HepG2 (cell line): Measurements from ENCODE around the gene CDC42EP4. TPM values are rescaled to one million over a fixed set of nuclear protein-coding genes. Genes with fewer than 3 reads are reported as not detected.

Source experiments
- ATAC-seq: fragments of 200-7000 bp; cut with Tn5 transposase; 3 replicates; pipeline ENCODE4 v1.9.1; 2020; ENCODE audit warnings: mild to moderate bottlenecking, moderate library complexity
- BruUV-seq: library from RNA; stranded (reverse); fragments of 400-500 nt; replicated peaks from 2 replicates; lab custom pipeline; 2021; lab: Mats Ljungman, UMichigan
- CTCF ChIA-PET: fragments of 300-600 bp; formaldehyde crosslinking; extraction: SDS; loops from one replicate; lab custom pipeline; 2021; ENCODE audit warnings: low total read pairs, inconsistent platforms, low intra/inter-chr PET ratio; lab: Yijun Ruan, JAX
- POLR2A ChIA-PET: fragments of 350-600 bp; sonication (Branson Sonifier 250); formaldehyde crosslinking; loops from one replicate; lab custom pipeline; 2020; ENCODE audit warnings: antibody characterized with exemption, inconsistent platforms; lab: Yijun Ruan, JAX
- DNase-seq: peaks from one replicate; pipeline ENCODE4 v3.0.0-alpha.2; 2015; ENCODE audit warnings: low spot score
- FAIRE-seq: peaks from 3 replicates; lab custom pipeline; 2011; peaks lifted over from hg19 to GRCh38; lab: Jason Lieb, UNC
- H2AFZ ChIP-seq: one replicate; pipeline ENCODE4 v1.6.1; 2011; ENCODE audit warnings: low read length, inconsistent platforms
- H3K27ac ChIP-seq: fragments of 300-600 bp; 3 replicates; pipeline ENCODE4 v1.8.0; 2011; ENCODE audit warnings: mixed run types, mild to moderate bottlenecking, mixed read lengths, low read length, inconsistent platforms; ENCODE audit not compliant: insufficient read depth; ENCODE audit errors: extremely low read length
- H3K27me3 ChIP-seq, 2 experiments: fragments of 200-600 bp in 1 of 2; 2 replicates in 1 of 2; 3 replicates in 1 of 2; pipeline versions ENCODE4 v1.6.0 to v1.8.0; 2011; ENCODE audit warnings: low read length in 2 of 2, mild to moderate bottlenecking in 2 of 2, moderate library complexity in 2 of 2, inconsistent platforms in 1 of 2; ENCODE audit not compliant: insufficient read depth in 2 of 2, control insufficient read depth in 1 of 2
- H3K36me3 ChIP-seq, 2 experiments: fragments of 200-600 bp in 1 of 2; replicated peaks in 1 of 2; 2 replicates in 1 of 2; 3 replicates in 1 of 2; pipeline versions ENCODE4 v1.5.1 to v1.8.0; 2011; ENCODE audit warnings: low read length in 2 of 2, inconsistent platforms in 1 of 2; ENCODE audit not compliant: insufficient read depth in 2 of 2, control insufficient read depth in 1 of 2
- H3K4me1 ChIP-seq: 2 replicates; pipeline ENCODE4 v1.5.1; 2012; ENCODE audit warnings: low read length, inconsistent platforms; ENCODE audit not compliant: insufficient read depth
- H3K4me2 ChIP-seq: 2 replicates; pipeline ENCODE4 v1.6.0; 2011; ENCODE audit warnings: low read depth, low read length, inconsistent platforms
- H3K4me3 ChIP-seq, 3 experiments: fragments of 200-600 bp in 1 of 3; sonication (generic), shearing (Covaris generic) in 1 of 3; replicated peaks in 1 of 3; 2 replicates each; pipeline ENCODE4 v1.5.1; 2011 to 2016; ENCODE audit warnings: low read length in 3 of 3, inconsistent platforms in 2 of 3, low read depth in 2 of 3, mild to moderate bottlenecking in 2 of 3, control low read depth in 1 of 3, mixed read lengths in 1 of 3; ENCODE audit not compliant: insufficient read depth in 1 of 3
- H3K79me2 ChIP-seq: one replicate; pipeline ENCODE4 v1.6.1; 2011; ENCODE audit warnings: low read length, inconsistent platforms; ENCODE audit not compliant: insufficient read depth
- H3K9ac ChIP-seq: 2 replicates; pipeline ENCODE4 v1.6.0; 2011; ENCODE audit warnings: mild to moderate bottlenecking, low read depth, low read length, inconsistent platforms; ENCODE audit not compliant: insufficient read depth
- H3K9me3 ChIP-seq: 2 replicates; pipeline ENCODE4 v1.5.1; 2012; ENCODE audit warnings: mild to moderate bottlenecking, low read length
- H4K20me1 ChIP-seq: 2 replicates; pipeline ENCODE4 v1.6.0; 2011; ENCODE audit warnings: inconsistent platforms, mild to moderate bottlenecking, low read length, moderate library complexity; ENCODE audit not compliant: insufficient read depth
- FOSL1 ChIP-seq: sonication (generic); formaldehyde crosslinking; IDR thresholded peaks from 2 replicates; pipeline ENCODE4 v1.9.0; 2021; ENCODE audit warnings: missing genetic modification reagents, borderline replicate concordance
- GATA4 ChIP-seq: sonication (generic); IDR thresholded peaks from 2 replicates; pipeline ENCODE4 v1.6.1; 2016; ENCODE audit warnings: antibody characterized with exemption, low read depth, borderline replicate concordance
- GTF2F1 ChIP-seq: fragments of 150-350 bp; IDR thresholded peaks from 2 replicates; pipeline ENCODE4 v1.6.1; 2014; ENCODE audit warnings: low read length
- PHF8 ChIP-seq: sonication (generic); formaldehyde crosslinking; IDR thresholded peaks from 2 replicates; pipeline ENCODE4 v1.5.0; 2020; ENCODE audit warnings: missing genetic modification reagents
- SAP130 ChIP-seq: IDR thresholded peaks from 2 replicates; pipeline ENCODE4 v1.6.1; 2016; ENCODE audit warnings: low read depth
- SP140L ChIP-seq: sonication (generic); formaldehyde crosslinking; IDR thresholded peaks from 2 replicates; pipeline ENCODE4 v1.4.0; 2020; ENCODE audit warnings: missing genetic modification reagents, borderline replicate concordance
- TBP ChIP-seq: sonication (generic); formaldehyde crosslinking; IDR thresholded peaks from 2 replicates; pipeline ENCODE4 v1.5.0; 2020; ENCODE audit warnings: missing genetic modification reagents
- TMF1 ChIP-seq: sonication (generic); formaldehyde crosslinking; IDR thresholded peaks from 2 replicates; pipeline ENCODE4 v1.8.1; 2022; ENCODE audit warnings: low read depth, missing genetic modification reagents
- ZFP90 ChIP-seq: sonication (generic); formaldehyde crosslinking; IDR thresholded peaks from 2 replicates; pipeline ENCODE4 v1.8.0; 2022; ENCODE audit warnings: missing genetic modification reagents, mild to moderate bottlenecking, inconsistent platforms, borderline replicate concordance
- ZNF878 ChIP-seq: sonication (generic); formaldehyde crosslinking; IDR thresholded peaks from 2 replicates; pipeline ENCODE4 v1.8.1; 2023; ENCODE audit warnings: mild to moderate bottlenecking, missing genetic modification reagents, moderate library complexity
- WGBS: methylation state at CpG from one replicate; pipeline ENCODE4 v1.1.6; 2017; ENCODE audit warnings: low lambda C conversion rate; 5-methylcytosine and 5-hydroxymethylcytosine counted together
- in situ Hi-C: cut with HindIII; loops from 2 replicates; pipeline ENCODE4 v1.10.0; 2017; ENCODE audit warnings: low pct_unique_long_range_greater_than_20kb; ENCODE audit not compliant: extremely low pct_ligation_motif_present
- intact Hi-C: fragments of 100-400 bp; cut with micrococcal nuclease; formaldehyde crosslinking; loops from one replicate; pipeline ENCODE4 v1.10.0; 2022; ENCODE audit not compliant: unreplicated experiment
- polyA plus RNA-seq, 8 experiments: library from polyadenylated mRNA; depleted of rRNA in 3 of 8; stranded (reverse) in 7 of 8; unstranded in 1 of 8; fragments of >200 nt; fragmentation: Illumina TruSeq in 4 of 8; extraction: Trizol in 4 of 8; gene quantifications; 2 replicates each; pipeline versions ENCODE4 v1.2.1 to v1.2.3, GENCODE V29; 2011 to 2016; ENCODE audit warnings: low read depth in 4 of 8, missing spikeins in 1 of 8, mixed read lengths in 1 of 8; ENCODE audit not compliant: insufficient read depth in 1 of 8
- total RNA-seq, 5 experiments: library from RNA; depleted of rRNA; stranded (reverse); fragments of >200 nt; fragmentation: Illumina TruSeq; extraction: Trizol; gene quantifications; 2 replicates each; pipeline ENCODE4 v1.2.3, GENCODE V29; 2016; ENCODE audit warnings: low read depth in 1 of 5
- TF ChIP-seq, protein P1 (sequence below): fragments of 450-650 bp; IDR thresholded peaks from 2 replicates; pipeline ENCODE4 v1.6.1; 2017; ENCODE audit warnings: mild to moderate bottlenecking
- TF ChIP-seq, protein P2 (sequence below): IDR thresholded peaks from 2 replicates; pipeline ENCODE4 v1.6.1; 2018; ENCODE audit warnings: missing genetic modification reagents
- TF ChIP-seq, protein P3 (sequence below): sonication (generic); formaldehyde crosslinking; conservative IDR thresholded peaks from 2 replicates; pipeline ENCODE4 v1.4.0; 2020; ENCODE audit warnings: missing genetic modification reagents
- TF ChIP-seq, protein P4 (sequence below): sonication (generic); formaldehyde crosslinking; IDR thresholded peaks from 2 replicates; pipeline ENCODE4 v1.4.0; 2020; ENCODE audit warnings: missing genetic modification reagents, low read depth, mild to moderate bottlenecking, borderline replicate concordance

Gene CDC42EP4
- total and polyA plus RNA-seq, 2 of the 13 experiments (the other 11 are each of a cell fraction or from before 2014, with no cell fraction given), result 19.0 to 54.0 TPM

DNA sequence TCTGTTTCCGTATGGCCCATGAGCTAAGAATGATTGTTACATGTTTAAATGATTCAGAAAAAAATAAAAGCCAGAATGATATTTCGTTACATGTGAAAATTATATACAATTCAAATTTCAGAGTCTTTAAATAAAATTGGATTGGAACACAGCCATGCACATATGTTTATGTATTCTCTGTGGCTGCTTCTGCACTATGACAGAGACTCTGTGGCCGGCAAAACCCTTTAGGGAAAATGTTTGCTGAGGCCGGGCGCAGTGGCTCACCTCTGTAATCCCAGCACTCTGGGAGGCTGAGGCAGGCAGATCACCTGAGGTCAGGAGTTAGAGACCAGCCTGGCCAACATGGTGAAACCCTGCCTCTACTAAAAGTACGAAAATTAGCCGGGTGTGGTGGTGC, 15.9 kb upstream of the CDC42EP4 start:
- TF ChIP-seq ZNF878 (CRISPR knock-in tag), result no peak
- TF ChIP-seq, protein P1, sequence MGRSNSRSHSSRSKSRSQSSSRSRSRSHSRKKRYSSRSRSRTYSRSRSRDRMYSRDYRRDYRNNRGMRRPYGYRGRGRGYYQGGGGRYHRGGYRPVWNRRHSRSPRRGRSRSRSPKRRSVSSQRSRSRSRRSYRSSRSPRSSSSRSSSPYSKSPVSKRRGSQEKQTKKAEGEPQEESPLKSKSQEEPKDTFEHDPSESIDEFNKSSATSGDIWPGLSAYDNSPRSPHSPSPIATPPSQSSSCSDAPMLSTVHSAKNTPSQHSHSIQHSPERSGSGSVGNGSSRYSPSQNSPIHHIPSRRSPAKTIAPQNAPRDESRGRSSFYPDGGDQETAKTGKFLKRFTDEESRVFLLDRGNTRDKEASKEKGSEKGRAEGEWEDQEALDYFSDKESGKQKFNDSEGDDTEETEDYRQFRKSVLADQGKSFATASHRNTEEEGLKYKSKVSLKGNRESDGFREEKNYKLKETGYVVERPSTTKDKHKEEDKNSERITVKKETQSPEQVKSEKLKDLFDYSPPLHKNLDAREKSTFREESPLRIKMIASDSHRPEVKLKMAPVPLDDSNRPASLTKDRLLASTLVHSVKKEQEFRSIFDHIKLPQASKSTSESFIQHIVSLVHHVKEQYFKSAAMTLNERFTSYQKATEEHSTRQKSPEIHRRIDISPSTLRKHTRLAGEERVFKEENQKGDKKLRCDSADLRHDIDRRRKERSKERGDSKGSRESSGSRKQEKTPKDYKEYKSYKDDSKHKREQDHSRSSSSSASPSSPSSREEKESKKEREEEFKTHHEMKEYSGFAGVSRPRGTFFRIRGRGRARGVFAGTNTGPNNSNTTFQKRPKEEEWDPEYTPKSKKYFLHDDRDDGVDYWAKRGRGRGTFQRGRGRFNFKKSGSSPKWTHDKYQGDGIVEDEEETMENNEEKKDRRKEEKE, result no peak
- no peak for TF ChIP-seq ZFP90 (CRISPR knock-in tag)
- TF ChIP-seq, protein P2, sequence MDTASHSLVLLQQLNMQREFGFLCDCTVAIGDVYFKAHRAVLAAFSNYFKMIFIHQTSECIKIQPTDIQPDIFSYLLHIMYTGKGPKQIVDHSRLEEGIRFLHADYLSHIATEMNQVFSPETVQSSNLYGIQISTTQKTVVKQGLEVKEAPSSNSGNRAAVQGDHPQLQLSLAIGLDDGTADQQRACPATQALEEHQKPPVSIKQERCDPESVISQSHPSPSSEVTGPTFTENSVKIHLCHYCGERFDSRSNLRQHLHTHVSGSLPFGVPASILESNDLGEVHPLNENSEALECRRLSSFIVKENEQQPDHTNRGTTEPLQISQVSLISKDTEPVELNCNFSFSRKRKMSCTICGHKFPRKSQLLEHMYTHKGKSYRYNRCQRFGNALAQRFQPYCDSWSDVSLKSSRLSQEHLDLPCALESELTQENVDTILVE, result no peak
- TF ChIP-seq TBP (CRISPR knock-in tag), result no peak
- no peak for TF ChIP-seq TMF1 (CRISPR knock-in tag)
- no peak for TF ChIP-seq FOSL1 (CRISPR knock-in tag)
- TF ChIP-seq SAP130, result no peak
- TF ChIP-seq, protein P3, sequence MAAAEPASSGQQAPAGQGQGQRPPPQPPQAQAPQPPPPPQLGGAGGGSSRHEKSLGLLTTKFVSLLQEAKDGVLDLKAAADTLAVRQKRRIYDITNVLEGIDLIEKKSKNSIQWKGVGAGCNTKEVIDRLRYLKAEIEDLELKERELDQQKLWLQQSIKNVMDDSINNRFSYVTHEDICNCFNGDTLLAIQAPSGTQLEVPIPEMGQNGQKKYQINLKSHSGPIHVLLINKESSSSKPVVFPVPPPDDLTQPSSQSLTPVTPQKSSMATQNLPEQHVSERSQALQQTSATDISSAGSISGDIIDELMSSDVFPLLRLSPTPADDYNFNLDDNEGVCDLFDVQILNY (CRISPR knock-in tag), result no peak
- no peak for TF ChIP-seq GTF2F1
- TF ChIP-seq, protein P4, sequence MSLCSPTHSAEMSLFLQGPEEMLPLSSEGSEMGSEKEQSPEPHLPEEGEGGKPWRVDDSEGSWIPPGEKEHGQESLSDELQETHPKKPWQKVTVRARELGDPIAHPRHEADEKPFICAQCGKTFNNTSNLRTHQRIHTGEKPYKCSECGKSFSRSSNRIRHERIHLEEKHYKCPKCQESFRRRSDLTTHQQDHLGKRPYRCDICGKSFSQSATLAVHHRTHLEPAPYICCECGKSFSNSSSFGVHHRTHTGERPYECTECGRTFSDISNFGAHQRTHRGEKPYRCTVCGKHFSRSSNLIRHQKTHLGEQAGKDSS (CRISPR knock-in tag), result no peak
- no peak for TF ChIP-seq SP140L
- TF ChIP-seq GATA4, result no peak
- no peak for TF ChIP-seq PHF8 (CRISPR knock-in tag)
- peaks cover 41% of the 10 kb centered on the region for H3K4me1 ChIP-seq
- no peaks in the 10 kb centered on the region for H3K9me3 ChIP-seq
- ChIA-PET POLR2A (no interaction called here), CTCF (no interaction called here)
- intact Hi-C loops, result no loop called here
- H4K20me1 ChIP-seq, result no peaks in the 10 kb centered on the region
- in situ Hi-C loops, result no loop called here
- H3K4me2 ChIP-seq, result no peak overlapping the region
- H2AFZ ChIP-seq, result no peak overlapping the region
- H3K79me2 ChIP-seq, result no peaks in the 10 kb centered on the region
- H3K27me3 ChIP-seq, result peaks cover 6 to 31% of the 10 kb centered on the region in 2 experiments
- 34% methylated on average over 7 of the region's 7 CpGs for WGBS
- H3K4me3 ChIP-seq, result no peak overlapping the region
- no peaks in the 10 kb centered on the region for H3K36me3 ChIP-seq
- BruUV-seq, result no TSS peak
- no peak overlapping the region for H3K9ac ChIP-seq
- no peak for FAIRE-seq
- DNase-seq, result no peak
- no peak for ATAC-seq
- H3K27ac ChIP-seq, result no peak overlapping the region
